H1 (cell line): ENCODE measurements around the gene EML1. TPM values are rescaled to one million over a fixed set of nuclear protein-coding genes. Genes with fewer than 3 reads are reported as not detected.
"Not testable (repeated sequence)": the region's sequence is repeated elsewhere in the genome, so short reads cannot be mapped to it uniquely, and the experiment has no call there.

Source experiments
- CTCF ChIA-PET: fragments of 300-600 bp; sonication (Branson Sonifier 250); formaldehyde crosslinking; loops from one replicate; lab custom pipeline; 2021; ENCODE audit not compliant: partially characterized antibody; lab: Charles Lee
- POLR2A ChIA-PET: fragments of 300-600 bp; sonication (Branson Sonifier 250); formaldehyde crosslinking; loops from one replicate; lab custom pipeline; 2021; ENCODE audit warnings: inconsistent platforms; ENCODE audit not compliant: partially characterized antibody; lab: Charles Lee
- DNase-seq, 2 experiments: peaks; one replicate each; pipeline versions ENCODE4 v3.0.0 to v3.0.0-alpha.2; 2010 to 2022; ENCODE audit warnings: low spot score in 2 of 2, low read depth in 1 of 2, mixed read lengths in 1 of 2
- FAIRE-seq: peaks from 2 replicates; lab custom pipeline; 2011; peaks lifted over from hg19 to GRCh38; lab: Jason Lieb, UNC
- H2AFZ ChIP-seq: 2 replicates; pipeline ENCODE4 v1.8.1; 2012; ENCODE audit warnings: low read length, inconsistent platforms
- H2AK5ac ChIP-seq: 2 replicates; pipeline ENCODE4 v1.6.1; 2013; ENCODE audit warnings: low read depth, low read length
- H2BK120ac ChIP-seq: replicated peaks from 2 replicates; pipeline ENCODE3; 2013; ENCODE audit warnings: low read depth, low read length, inconsistent platforms
- H2BK12ac ChIP-seq: 2 replicates; pipeline ENCODE4 v1.6.1; 2013; ENCODE audit warnings: low read depth, low read length
- H2BK15ac ChIP-seq: 2 replicates; pipeline ENCODE4 v1.6.1; 2013; ENCODE audit warnings: low read length
- H2BK20ac ChIP-seq: 2 replicates; pipeline ENCODE4 v1.6.1; 2013; ENCODE audit warnings: low read length
- H2BK5ac ChIP-seq: 2 replicates; pipeline ENCODE4 v1.6.1; 2013; ENCODE audit warnings: low read depth, low read length
- H3K14ac ChIP-seq: 2 replicates; pipeline ENCODE4 v1.6.1; 2013; ENCODE audit warnings: inconsistent platforms; ENCODE audit not compliant: insufficient read length
- H3K18ac ChIP-seq: 2 replicates; pipeline ENCODE4 v1.6.1; 2013; ENCODE audit warnings: low read length; ENCODE audit errors: extremely low read depth
- H3K23ac ChIP-seq: 2 replicates; pipeline ENCODE4 v1.6.1; 2013; ENCODE audit warnings: inconsistent platforms; ENCODE audit not compliant: insufficient read length
- H3K23me2 ChIP-seq: 2 replicates; pipeline ENCODE4 v1.6.1; 2013; ENCODE audit warnings: low read depth, low read length
- H3K27ac ChIP-seq: 2 replicates; pipeline ENCODE4 v1.6.1; 2011; ENCODE audit warnings: low read depth, low read length, inconsistent platforms
- H3K27me3 ChIP-seq, 4 experiments: replicated peaks in 1 of 4; 1 replicate in 1 of 4; 2 replicates in 3 of 4; pipeline versions ENCODE4 v1.6.1 to v1.8.1; 2011 to 2013; ENCODE audit warnings: low read length in 3 of 4, mild to moderate bottlenecking in 3 of 4, inconsistent platforms in 2 of 4, mixed read lengths in 2 of 4, moderate library complexity in 1 of 4; ENCODE audit not compliant: control insufficient read depth in 3 of 4, insufficient read depth in 3 of 4; ENCODE audit errors: extremely low read depth in 1 of 4
- H3K36me3 ChIP-seq, 4 experiments: 2 replicates each; pipeline versions ENCODE4 v1.6.1 to v1.8.1; 2011 to 2013; ENCODE audit warnings: mild to moderate bottlenecking in 4 of 4, low read length in 3 of 4, moderate library complexity in 2 of 4, control low read depth in 1 of 4, inconsistent platforms in 1 of 4; ENCODE audit not compliant: insufficient read depth in 4 of 4, control insufficient read depth in 2 of 4
- H3K4ac ChIP-seq: replicated peaks from 2 replicates; pipeline ENCODE3; 2013; ENCODE audit warnings: low read length, low read depth, mixed read lengths, inconsistent platforms; ENCODE audit not compliant: insufficient read length
- H3K4me1 ChIP-seq, 4 experiments: replicated peaks in 1 of 4; 1 replicate in 1 of 4; 2 replicates in 3 of 4; pipeline versions ENCODE4 v1.6.1 to v1.8.1; 2011 to 2013; ENCODE audit warnings: low read length in 3 of 4, inconsistent platforms in 2 of 4, mixed read lengths in 1 of 4; ENCODE audit not compliant: insufficient read depth in 4 of 4, control insufficient read depth in 3 of 4
- H3K4me2 ChIP-seq, 2 experiments: 2 replicates each; pipeline versions ENCODE4 v1.6.1 to v1.8.1; 2011 to 2013; ENCODE audit warnings: low read depth in 2 of 2, low read length in 2 of 2, control low read depth in 1 of 2, inconsistent platforms in 1 of 2, mild to moderate bottlenecking in 1 of 2; ENCODE audit not compliant: insufficient read depth in 1 of 2
- H3K4me3 ChIP-seq, 4 experiments: fragments of 200-600, 300-600 bp in 1 of 4; sonication (generic), shearing (Covaris generic), sonication (Bioruptor Twin) in 1 of 4; 2 replicates each; pipeline versions ENCODE4 v1.5.1 to v1.8.1; 2011 to 2016; ENCODE audit warnings: low read length in 4 of 4, low read depth in 3 of 4, control low read depth in 2 of 4, inconsistent platforms in 2 of 4, mild to moderate bottlenecking in 2 of 4, mixed read lengths in 1 of 4, moderate library complexity in 1 of 4; ENCODE audit not compliant: insufficient read depth in 2 of 4; ENCODE audit errors: extremely low read depth in 1 of 4
- H3K56ac ChIP-seq: replicated peaks from 2 replicates; pipeline ENCODE3; 2013; ENCODE audit warnings: low read depth, mild to moderate bottlenecking, mixed read lengths, low read length, inconsistent platforms; ENCODE audit not compliant: insufficient read length
- H3K79me1 ChIP-seq: 2 replicates; pipeline ENCODE4 v1.6.1; 2013; ENCODE audit warnings: low read depth, low read length, control low read depth
- H3K79me2 ChIP-seq, 2 experiments: 2 replicates each; pipeline versions ENCODE4 v1.6.1 to v1.8.1; 2012 to 2013; ENCODE audit warnings: low read length in 2 of 2, mild to moderate bottlenecking in 2 of 2, inconsistent platforms in 1 of 2; ENCODE audit not compliant: insufficient read depth in 2 of 2, control insufficient read depth in 1 of 2
- H3K9ac ChIP-seq, 4 experiments: replicated peaks in 1 of 4; 1 replicate in 1 of 4; 2 replicates in 3 of 4; pipeline versions ENCODE4 v1.6.1 to v1.8.1; 2011 to 2013; ENCODE audit warnings: low read depth in 3 of 4, low read length in 3 of 4, control low read depth in 2 of 4, mild to moderate bottlenecking in 2 of 4, moderate library complexity in 2 of 4, inconsistent platforms in 1 of 4; ENCODE audit errors: extremely low read depth in 1 of 4
- H3K9me3 ChIP-seq, 2 experiments: 2 replicates each; pipeline versions ENCODE4 v1.6.1 to v1.8.1; 2012 to 2013; ENCODE audit warnings: mild to moderate bottlenecking in 2 of 2, moderate library complexity in 2 of 2, control low read depth in 1 of 2, inconsistent platforms in 1 of 2, low read depth in 1 of 2, low read length in 1 of 2, mixed read lengths in 1 of 2; ENCODE audit not compliant: insufficient read depth in 2 of 2
- H4K20me1 ChIP-seq, 2 experiments: replicated peaks in 1 of 2; 2 replicates each; pipeline versions ENCODE3 to v1.8.1; 2011 to 2013; ENCODE audit warnings: inconsistent platforms in 2 of 2, low read length in 2 of 2, mild to moderate bottlenecking in 1 of 2; ENCODE audit not compliant: insufficient read depth in 2 of 2, control insufficient read depth in 1 of 2
- H4K5ac ChIP-seq: 2 replicates; pipeline ENCODE4 v1.6.1; 2013; ENCODE audit warnings: low read length, low read depth, mixed read lengths, inconsistent platforms; ENCODE audit not compliant: insufficient read length
- H4K8ac ChIP-seq: 2 replicates; pipeline ENCODE4 v1.8.0; 2013; ENCODE audit warnings: mild to moderate bottlenecking, moderate library complexity, low read length, inconsistent platforms; ENCODE audit not compliant: insufficient read depth; ENCODE audit errors: extremely low read depth
- H4K91ac ChIP-seq: replicated peaks from 2 replicates; pipeline ENCODE3; 2013; ENCODE audit warnings: low read length, mixed read lengths, inconsistent platforms; ENCODE audit not compliant: insufficient read length
- BRCA1 ChIP-seq: IDR thresholded peaks from 2 replicates; pipeline ENCODE4 v1.6.1; 2012; ENCODE audit warnings: low read depth, low read length, improper control_type of control experiment
- EP300 ChIP-seq, 2 experiments: IDR thresholded peaks; 1 replicate in 1 of 2; 2 replicates in 1 of 2; pipeline ENCODE4 v1.6.1; 2011 to 2012; ENCODE audit warnings: low read depth in 2 of 2, low read length in 2 of 2, mild to moderate bottlenecking in 2 of 2, borderline replicate concordance in 1 of 2, inconsistent platforms in 1 of 2, moderate library complexity in 1 of 2
- SIN3A ChIP-seq, 2 experiments: IDR thresholded peaks in 1 of 2; conservative IDR thresholded peaks in 1 of 2; 2 replicates each; pipeline ENCODE4 v1.6.1; 2011 to 2012; ENCODE audit warnings: low read length in 2 of 2, improper control_type of control experiment in 1 of 2, low read depth in 1 of 2, mild to moderate bottlenecking in 1 of 2
- SIRT6 ChIP-seq: IDR thresholded peaks from one replicate; pipeline ENCODE4 v1.7.1; 2012; ENCODE audit warnings: low read length, inconsistent platforms
- TCF12 ChIP-seq: IDR thresholded peaks from 2 replicates; pipeline ENCODE4 v1.6.1; 2011; ENCODE audit warnings: low read depth, mild to moderate bottlenecking, low read length
- ZNF274 ChIP-seq: IDR thresholded peaks from 2 replicates; pipeline ENCODE4 v1.7.0; 2012; ENCODE audit warnings: low read length, borderline replicate concordance; ENCODE audit errors: extremely low read depth
- WGBS, 2 experiments: shearing (Covaris generic) in 1 of 2; methylation state at CpG; one replicate each; pipeline versions ENCODE4 v1.1.6 to v1.1.7; 2013 to 2015; ENCODE audit warnings: low lambda C conversion rate in 2 of 2, mixed read lengths in 2 of 2, inconsistent platforms in 1 of 2, low coverage in 1 of 2, missing lambda C conversion rate in 1 of 2; ENCODE audit not compliant: insufficient replicate concordance in 2 of 2, insufficient coverage in 1 of 2, insufficient read length in 1 of 2; ENCODE audit errors: extremely low coverage in 1 of 2, missing lambda C conversion rate in 1 of 2; 5-methylcytosine and 5-hydroxymethylcytosine counted together
- polyA plus RNA-seq, 7 experiments: library from polyadenylated mRNA; depleted of rRNA in 3 of 7; stranded (reverse) in 5 of 7; unstranded in 2 of 7; fragments of >200 nt in 5 of 7; fragments of 200-250 nt in 2 of 7; gene quantifications; 1 replicate in 5 of 7; 2 replicates in 1 of 7; 4 replicates in 1 of 7; pipeline versions ENCODE4 v1.2.1 to v1.2.3, GENCODE V29; 2011 to 2013; ENCODE audit warnings: missing spikeins in 2 of 7, mixed read lengths in 2 of 7
- total RNA-seq: library from RNA; stranded (reverse); fragmentation: NEBNext Ultra II Directional; extraction: Animal tissue kit (Norgen Biotek cat#: 25700); gene quantifications from 2 replicates; pipeline ENCODE4 v1.2.1, GENCODE V29; 2021
- TF ChIP-seq, protein P1 (sequence below): IDR thresholded peaks from 2 replicates; pipeline ENCODE4 v1.6.1; 2011; ENCODE audit warnings: low read length, improper control_type of control experiment

EML1 gene
- total and polyA plus RNA-seq, 2 of the 8 experiments (the other 6 are each of a cell fraction or from before 2014, with no cell fraction given), result 11.1 to 24.7 TPM

DNA sequence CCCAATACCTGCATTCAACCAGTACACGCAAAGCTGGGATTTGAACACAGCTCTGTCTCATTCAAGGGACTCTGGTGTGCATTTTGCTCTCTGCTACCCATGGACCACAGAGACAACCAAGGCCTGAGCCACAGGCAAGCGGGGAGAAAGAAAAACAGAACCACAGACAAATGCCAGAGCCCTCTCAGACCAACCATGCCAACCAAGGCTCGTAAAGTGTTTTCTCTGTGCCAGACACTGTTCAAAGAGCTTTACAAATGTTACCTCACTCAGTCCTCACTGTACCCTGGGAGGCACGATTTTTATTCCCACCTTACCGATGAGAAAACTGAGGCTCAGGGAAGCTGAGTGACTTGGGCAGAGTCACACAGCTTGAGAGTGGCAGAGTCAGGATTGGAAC is 32.4 kb upstream of the EML1 start (continued):
- TF ChIP-seq, protein P1, sequence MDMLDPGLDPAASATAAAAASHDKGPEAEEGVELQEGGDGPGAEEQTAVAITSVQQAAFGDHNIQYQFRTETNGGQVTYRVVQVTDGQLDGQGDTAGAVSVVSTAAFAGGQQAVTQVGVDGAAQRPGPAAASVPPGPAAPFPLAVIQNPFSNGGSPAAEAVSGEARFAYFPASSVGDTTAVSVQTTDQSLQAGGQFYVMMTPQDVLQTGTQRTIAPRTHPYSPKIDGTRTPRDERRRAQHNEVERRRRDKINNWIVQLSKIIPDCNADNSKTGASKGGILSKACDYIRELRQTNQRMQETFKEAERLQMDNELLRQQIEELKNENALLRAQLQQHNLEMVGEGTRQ, result no peak
- no peak for TF ChIP-seq SIRT6
- no peak for TF ChIP-seq SIN3A (conservative IDR thresholded peaks at IDR 0.05 in 1 of 2, IDR thresholded peaks at IDR 0.05 in 1 of 2; ENCODE audit: low read depth in 1 of 2, low read length in 2 of 2)
- TF ChIP-seq ZNF274, result no peak
- no peak for TF ChIP-seq TCF12
- no peak for TF ChIP-seq BRCA1
- no peak for TF ChIP-seq EP300 (IDR thresholded peaks at IDR 0.05; ENCODE audit: borderline replicate concordance in 1 of 2, low read depth in 2 of 2, low read length in 2 of 2)

DNA sequence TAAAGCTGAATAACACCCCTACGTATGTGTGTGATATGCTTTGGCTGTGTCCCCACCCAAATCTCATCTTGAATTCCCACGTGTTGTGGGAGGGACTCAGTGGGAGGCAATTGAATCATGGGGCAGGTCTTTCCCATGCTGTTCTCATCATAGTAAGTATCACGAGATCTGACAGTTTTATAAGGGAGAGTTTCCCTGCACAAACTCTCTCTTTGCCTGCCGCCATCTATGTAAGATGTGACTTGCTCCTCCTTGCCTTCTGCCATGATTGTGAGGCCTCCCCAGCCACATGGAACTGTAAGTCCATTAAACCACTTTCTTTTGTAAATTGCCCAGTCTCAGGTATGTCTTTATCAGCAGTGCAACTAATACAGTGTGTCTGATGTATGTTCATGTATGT is 30.3 kb upstream of the EML1 start:
- not testable (repeated sequence) for H2BK120ac ChIP-seq, H2BK12ac ChIP-seq, FAIRE-seq, H4K20me1 ChIP-seq, H3K23me2 ChIP-seq, H3K56ac ChIP-seq, H3K79me1 ChIP-seq, H3K36me3 ChIP-seq, H4K8ac ChIP-seq, DNase-seq, H2BK5ac ChIP-seq, H3K27me3 ChIP-seq, H4K5ac ChIP-seq, H3K4ac ChIP-seq, H4K91ac ChIP-seq, H3K23ac ChIP-seq, H3K9ac ChIP-seq, H2BK15ac ChIP-seq, H2AK5ac ChIP-seq, H2BK20ac ChIP-seq, H3K27ac ChIP-seq, H3K14ac ChIP-seq, H3K4me2 ChIP-seq, H3K9me3 ChIP-seq, H3K4me3 ChIP-seq, H3K79me2 ChIP-seq, H3K18ac ChIP-seq, H2AFZ ChIP-seq
- ChIA-PET POLR2A (interaction anchor here (1.4 to 2.5 kb wide), 2 partner anchors 11 to 32 kb away, joined by 3 to 8 read pairs; no protein-coding TSS in a partner anchor), CTCF (interaction anchor here (1.2 to 2.4 kb wide), 4 partner anchors 8 to 184 kb away, joined by 3 to 6 read pairs (median 4); no protein-coding TSS in a partner anchor)
- H3K4me1 ChIP-seq, result peaks cover 0 to 16% (median 7%) of the 10 kb centered on the region in 4 experiments; a peak in 6 of 7 replicates
- WGBS, 2 experiments, result 89% methylated on average over 4 of the region's 4 CpGs; no CpG with 5 or more reads in 1 of the 2 experiments
